ENCODE results near the gene TTLL5. TPM values are rescaled to one million over a fixed set of nuclear protein-coding genes. Genes with fewer than 3 reads are reported as not detected.

Gene TTLL5
- total RNA-seq, 1 experiment from 2014 or later, result 35.7 TPM

GRCh38 chr14:75753696-75754095, 92.7 kb downstream of the TTLL5 start:
- H4K8ac ChIP-seq (replicated peaks; ENCODE audit: insufficient read length, low read depth, low read length), result no peak overlapping the region
- H2BK120ac ChIP-seq (ENCODE audit: low read depth, low read length, poor library complexity, severe bottlenecking), result no peak overlapping the region
- H3K27ac ChIP-seq (ENCODE audit: insufficient read length, low read depth, low read length), result no peak overlapping the region
- no peaks in the 10 kb centered on the region for H3K27me3 ChIP-seq (ENCODE audit: insufficient read depth, low read length)
- H3K18ac ChIP-seq (ENCODE audit: insufficient read length, low read depth, low read length), result no peak overlapping the region
- H4K20me1 ChIP-seq (ENCODE audit: control insufficient read depth, insufficient read depth, insufficient read length), result no peaks in the 10 kb centered on the region
- Mint-ChIP-seq H3K36me3 (ENCODE audit: insufficient read depth in 1 of 3, low read depth in 3 of 3) (peaks cover 0 to 20% (median 16%) of the 10 kb centered on the region in 3 experiments; a peak in 5 of 7 replicates), H3K4me1 (no peaks in the 10 kb centered on the region), H3K4me3 (no peak overlapping the region), H3K27ac (no peak overlapping the region), H3K9me3 (no peaks in the 10 kb centered on the region), H3K27me3 (ENCODE audit: low read depth) (no peaks in the 10 kb centered on the region)
- WGBS (ENCODE audit: extremely low coverage, insufficient read length, low lambda C conversion rate), result no CpG with 5 or more reads among the region's 4 CpGs
- no peak overlapping the region for H3K56ac ChIP-seq (ENCODE audit: insufficient read length, low read depth, low read length)
- no peak overlapping the region for H3K14ac ChIP-seq (ENCODE audit: insufficient read depth, low read length)
- no peak overlapping the region for H2BK12ac ChIP-seq (ENCODE audit: insufficient read length, low read depth, low read length)
- DNase-seq, result no peak
- H3K23me2 ChIP-seq (ENCODE audit: insufficient read length, low read depth, low read length, poor library complexity, severe bottlenecking), result no peaks in the 10 kb centered on the region
- H3T11ph ChIP-seq (ENCODE audit: low read length), result no peak overlapping the region
- H2BK5ac ChIP-seq (ENCODE audit: insufficient read length, low read length), result no peak overlapping the region
- H3K23ac ChIP-seq (ENCODE audit: insufficient read length, low read depth, low read length), result no peak overlapping the region
- no peak overlapping the region for H2AFZ ChIP-seq (ENCODE audit: low read length)
- no peaks in the 10 kb centered on the region for H3K4me1 ChIP-seq (ENCODE audit: insufficient read depth, low read length)
- no peak for TF ChIP-seq CTCF (conservative IDR thresholded peaks at IDR 0.05)
- H3K79me2 ChIP-seq (ENCODE audit: insufficient read depth, low read length), result no peaks in the 10 kb centered on the region
- no peak overlapping the region for H3K4me2 ChIP-seq (ENCODE audit: insufficient read depth, insufficient read length, low read length)
- no peak overlapping the region for H4K5ac ChIP-seq (ENCODE audit: insufficient read length, low read depth, low read length)
- no peak overlapping the region for H3K4ac ChIP-seq (ENCODE audit: low read depth, low read length)
- H2AK5ac ChIP-seq (ENCODE audit: insufficient read length, low read length), result no peak overlapping the region
- no peaks in the 10 kb centered on the region for H3K79me1 ChIP-seq (ENCODE audit: insufficient read depth, low read depth, low read length, poor library complexity, severe bottlenecking)
- H3K9me3 ChIP-seq (ENCODE audit: control insufficient read depth, low read depth, low read length), result no peaks in the 10 kb centered on the region
- H4K91ac ChIP-seq (ENCODE audit: insufficient read length, low read depth, low read length), result no peak overlapping the region
- no peak overlapping the region for H3K9ac ChIP-seq (ENCODE audit: extremely low read depth, insufficient read length, low read length)
- no peak overlapping the region for H2BK20ac ChIP-seq (ENCODE audit: low read depth, low read length, poor library complexity, severe bottlenecking)
- no peak overlapping the region for H2BK15ac ChIP-seq (ENCODE audit: low read depth, low read length)
